ENCODE measurements around the gene TMEM163.

TMEM163 gene

GRCh38 chr2:134582547-134582899 is 136.3 kb downstream of the TMEM163 start:
- Mint-ChIP-seq H3K4me1 (no peaks in the 10 kb centered on the region), H3K27me3 (ENCODE audit: low read depth) (no peaks in the 10 kb centered on the region), H3K4me3 (no peak overlapping the region), H3K9me3 (no peaks in the 10 kb centered on the region), H3K27ac (no peak overlapping the region), H3K36me3 (ENCODE audit: low read depth) (no peaks in the 10 kb centered on the region)
- no peak for TF ChIP-seq CTCF (IDR thresholded peaks at IDR 0.05; ENCODE audit: unreplicated experiment in 3 of 3)

GRCh38 chr2:134581877-134582546 is 136.8 kb downstream of the TMEM163 start:
- Mint-ChIP-seq H3K4me1 (no peaks in the 10 kb centered on the region), H3K27me3 (ENCODE audit: low read depth) (no peaks in the 10 kb centered on the region), H3K27ac (no peak overlapping the region), H3K36me3 (ENCODE audit: low read depth) (no peaks in the 10 kb centered on the region), H3K9me3 (no peaks in the 10 kb centered on the region), H3K4me3 (no peak overlapping the region)
- TF ChIP-seq CTCF (IDR thresholded peaks at IDR 0.05; ENCODE audit: unreplicated experiment in 3 of 3): no peak

- Mint-ChIP-seq H3K9me3 (no peaks in the 10 kb centered on the region), H3K36me3 (ENCODE audit: low read depth) (no peaks in the 10 kb centered on the region), H3K27ac (no peak overlapping the region), H3K4me1 (no peaks in the 10 kb centered on the region), H3K27me3 (ENCODE audit: low read depth) (no peaks in the 10 kb centered on the region), H3K4me3 (no peak overlapping the region)
- TF ChIP-seq CTCF (IDR thresholded peaks at IDR 0.05; ENCODE audit: unreplicated experiment in 3 of 3): no peak
Observed at GRCh38 chr2:134578316-134578715, 140.5 kb downstream of the TMEM163 start.

- no peaks in the 10 kb centered on the region for H3K4me1 Mint-ChIP-seq
- H3K4me3 Mint-ChIP-seq: no peak overlapping the region
- TF ChIP-seq CTCF (IDR thresholded peaks at IDR 0.05; ENCODE audit: unreplicated experiment in 3 of 3): no peak
- H3K27ac Mint-ChIP-seq: no peak overlapping the region
- H3K36me3 Mint-ChIP-seq (ENCODE audit: low read depth): no peaks in the 10 kb centered on the region
- H3K27me3 Mint-ChIP-seq (ENCODE audit: low read depth): no peaks in the 10 kb centered on the region
- H3K9me3 Mint-ChIP-seq: no peaks in the 10 kb centered on the region
Observed at GRCh38 chr2:134576478-134576877, 142.3 kb downstream of the TMEM163 start.

- H3K27ac Mint-ChIP-seq: no peak overlapping the region
- no peak for TF ChIP-seq CTCF (IDR thresholded peaks at IDR 0.05; ENCODE audit: unreplicated experiment in 3 of 3)
- H3K27me3 Mint-ChIP-seq (ENCODE audit: low read depth): no peaks in the 10 kb centered on the region
- H3K4me1 Mint-ChIP-seq: no peaks in the 10 kb centered on the region
- no peak overlapping the region for H3K4me3 Mint-ChIP-seq
- H3K36me3 Mint-ChIP-seq (ENCODE audit: low read depth): no peaks in the 10 kb centered on the region
- H3K9me3 Mint-ChIP-seq: no peaks in the 10 kb centered on the region
Observed at GRCh38 chr2:134575888-134576287, 142.9 kb downstream of the TMEM163 start.

- TF ChIP-seq CTCF (IDR thresholded peaks at IDR 0.05; ENCODE audit: unreplicated experiment in 3 of 3): no peak
- no peak overlapping the region for H3K27ac Mint-ChIP-seq
- H3K9me3 Mint-ChIP-seq: no peaks in the 10 kb centered on the region
- H3K4me3 Mint-ChIP-seq: no peak overlapping the region
- H3K36me3 Mint-ChIP-seq (ENCODE audit: low read depth): no peaks in the 10 kb centered on the region
- no peaks in the 10 kb centered on the region for H3K27me3 Mint-ChIP-seq (ENCODE audit: low read depth)
- peaks cover 4% of the 10 kb centered on the region for H3K4me1 Mint-ChIP-seq
Observed at GRCh38 chr2:134574611-134575330, 144.0 kb downstream of the TMEM163 start.

Measured in nephron (organoid).